ENCODE data around the gene KIF16B.

- TF ChIP-seq GATA3 (IDR thresholded peaks at IDR 0.05; ENCODE audit: low read depth, low read length), result no peak
- no peak for TF ChIP-seq GATA2 (IDR thresholded peaks at IDR 0.05; ENCODE audit: low read depth, low read length)
These were observed 87.8 kb downstream of the KIF16B start for GRCh38 chr20:16485401-16485800.
